C4-2B (cell line): ENCODE data around the gene CDC73.

Source experiments
- H3K27ac ChIP-seq: fragments of 450-650 bp; 2 replicates; pipeline ENCODE4 v1.5.1; 2017
- ZFX ChIP-seq: fragments of 450-650 bp; IDR thresholded peaks from 2 replicates; pipeline ENCODE4 v1.6.1; 2017
- TF ChIP-seq, protein P1 (sequence below): fragments of 450-650 bp; conservative IDR thresholded peaks from 2 replicates; pipeline ENCODE4 v1.5.1; 2017; ENCODE audit warnings: mild to moderate bottlenecking

The CDC73 gene

DNA sequence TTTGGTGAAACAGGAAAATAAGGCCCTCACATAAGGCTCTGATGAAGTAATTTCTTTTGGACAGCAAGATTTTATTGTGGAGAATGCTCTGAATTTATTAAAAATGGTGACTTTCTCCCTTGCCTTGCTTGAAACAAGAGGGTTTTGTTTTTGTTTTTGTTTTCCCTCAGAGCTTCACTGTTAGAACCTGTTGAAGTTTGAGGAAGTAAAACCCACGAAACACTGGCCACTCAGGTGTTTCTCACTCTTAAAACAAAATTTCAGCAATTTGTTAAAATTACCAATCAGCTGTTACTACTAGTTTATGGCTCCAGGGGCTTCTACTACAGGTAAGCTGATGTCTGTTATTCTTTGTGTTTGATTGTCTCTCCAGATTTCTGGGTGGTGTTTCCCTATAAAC lies 177.2 kb downstream of the CDC73 start:
- TF ChIP-seq, protein P1, sequence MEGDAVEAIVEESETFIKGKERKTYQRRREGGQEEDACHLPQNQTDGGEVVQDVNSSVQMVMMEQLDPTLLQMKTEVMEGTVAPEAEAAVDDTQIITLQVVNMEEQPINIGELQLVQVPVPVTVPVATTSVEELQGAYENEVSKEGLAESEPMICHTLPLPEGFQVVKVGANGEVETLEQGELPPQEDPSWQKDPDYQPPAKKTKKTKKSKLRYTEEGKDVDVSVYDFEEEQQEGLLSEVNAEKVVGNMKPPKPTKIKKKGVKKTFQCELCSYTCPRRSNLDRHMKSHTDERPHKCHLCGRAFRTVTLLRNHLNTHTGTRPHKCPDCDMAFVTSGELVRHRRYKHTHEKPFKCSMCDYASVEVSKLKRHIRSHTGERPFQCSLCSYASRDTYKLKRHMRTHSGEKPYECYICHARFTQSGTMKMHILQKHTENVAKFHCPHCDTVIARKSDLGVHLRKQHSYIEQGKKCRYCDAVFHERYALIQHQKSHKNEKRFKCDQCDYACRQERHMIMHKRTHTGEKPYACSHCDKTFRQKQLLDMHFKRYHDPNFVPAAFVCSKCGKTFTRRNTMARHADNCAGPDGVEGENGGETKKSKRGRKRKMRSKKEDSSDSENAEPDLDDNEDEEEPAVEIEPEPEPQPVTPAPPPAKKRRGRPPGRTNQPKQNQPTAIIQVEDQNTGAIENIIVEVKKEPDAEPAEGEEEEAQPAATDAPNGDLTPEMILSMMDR, result no peak
- TF ChIP-seq ZFX, result no peak
- H3K27ac ChIP-seq, result no peak overlapping the region

DNA sequence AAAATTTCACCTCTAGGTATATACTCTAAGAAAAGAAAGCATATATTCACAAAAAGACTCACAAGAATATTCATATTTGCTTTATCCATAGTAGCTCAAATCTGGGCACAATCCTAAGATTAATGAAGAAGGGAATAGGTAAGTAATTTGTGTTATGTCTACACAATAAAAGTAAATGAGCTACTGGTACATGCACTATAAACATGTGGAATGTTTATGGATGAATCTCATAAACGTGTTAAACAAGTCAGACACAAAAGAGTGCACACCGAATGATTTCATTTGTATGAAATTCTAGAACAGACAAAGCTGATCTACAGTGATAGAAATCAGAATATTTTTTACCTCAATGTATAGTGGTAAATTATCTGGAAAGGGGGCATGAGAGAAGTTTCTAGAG lies 179.9 kb downstream of the CDC73 start:
- H3K27ac ChIP-seq, result no peak overlapping the region
- TF ChIP-seq, protein P1, result no peak
- TF ChIP-seq ZFX, result no peak

DNA sequence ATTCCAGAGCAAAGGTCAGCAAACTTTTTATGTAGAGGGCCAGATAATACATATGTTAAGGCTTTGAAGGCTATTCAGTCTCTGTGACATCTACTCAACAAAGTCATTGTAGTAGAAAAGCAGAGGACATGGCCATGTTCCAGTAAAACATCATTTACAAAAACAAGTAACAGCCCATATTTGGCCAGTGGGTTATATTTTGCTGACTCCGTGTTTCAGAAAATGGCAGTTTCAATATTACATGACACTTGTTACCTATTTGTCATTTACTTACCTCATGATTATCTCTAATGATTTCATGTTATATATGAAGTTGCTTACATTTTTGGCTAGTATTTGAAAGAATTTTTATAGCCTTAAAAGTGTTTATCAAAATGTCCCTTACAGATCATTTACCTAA lies 182.0 kb downstream of the CDC73 start:
- no peak overlapping the region for H3K27ac ChIP-seq
- TF ChIP-seq, protein P1, result no peak
- no peak for TF ChIP-seq ZFX
